K562 (cell line): ENCODE data around the gene ATP5F1D. TPM values are rescaled to one million over a fixed set of nuclear protein-coding genes. Genes with fewer than 3 reads are reported as not detected.
"Not testable (repeated sequence)": the region's sequence is repeated elsewhere in the genome, so short reads cannot be mapped to it uniquely, and the experiment has no call there.

ENCODE experiments used
- ATAC-seq: fragments of 200-7000 bp; cut with Tn5 transposase; 3 replicates; pipeline ENCODE4 v1.9.1; 2020; ENCODE audit warnings: moderate library complexity
- BruUV-seq: library from RNA; stranded (reverse); fragments of 400-500 nt; replicated peaks from 2 replicates; lab custom pipeline; 2021; lab: Mats Ljungman, UMichigan
- CTCF ChIA-PET: fragments of 300-600 bp; formaldehyde crosslinking; extraction: SDS; loops from one replicate; lab custom pipeline; 2021; ENCODE audit warnings: low intra/inter-chr PET ratio; lab: Yijun Ruan, JAX
- POLR2A ChIA-PET: fragments of 300-600, 350-650 bp; sonication (Branson Sonifier 250); formaldehyde crosslinking; extraction: SDS; loops from one replicate; lab custom pipeline; 2021; ENCODE audit warnings: antibody characterized with exemption, inconsistent platforms; lab: Yijun Ruan, JAX
- DNase-seq, 4 experiments: peaks; one replicate each; pipeline versions ENCODE4 v3.0.0 to v3.0.0-alpha.2; 2011 to 2018; ENCODE audit warnings: low spot score in 3 of 4, mixed read lengths in 3 of 4; ENCODE audit errors: extremely low read depth in 1 of 4
- FAIRE-seq: peaks from 2 replicates; lab custom pipeline; 2011; peaks lifted over from hg19 to GRCh38; lab: Jason Lieb, UNC
- H2AFZ ChIP-seq: 2 replicates; pipeline ENCODE4 v1.6.0; 2011; ENCODE audit warnings: low read depth, low read length, control low read depth, inconsistent platforms
- H3K27ac ChIP-seq: fragments of 200-600 bp; 3 replicates; pipeline ENCODE4 v1.8.0; 2011; ENCODE audit warnings: low read depth, mild to moderate bottlenecking, control low read depth, inconsistent platforms, low read length, moderate library complexity, mixed read lengths; ENCODE audit errors: extremely low read depth
- H3K27me3 ChIP-seq, 2 experiments: fragments of 300-600 bp in 1 of 2; 2 replicates in 1 of 2; 3 replicates in 1 of 2; pipeline versions ENCODE4 v1.6.0 to v1.8.0; 2011; ENCODE audit warnings: inconsistent platforms in 2 of 2, low read length in 2 of 2, mild to moderate bottlenecking in 1 of 2, mixed read lengths in 1 of 2, moderate library complexity in 1 of 2; ENCODE audit not compliant: control insufficient read depth in 2 of 2, insufficient read depth in 2 of 2
- H3K36me3 ChIP-seq: fragments of 300-600 bp; 3 replicates; pipeline ENCODE4 v1.8.0; 2011; ENCODE audit warnings: mild to moderate bottlenecking, low read length, inconsistent platforms; ENCODE audit not compliant: control insufficient read depth, insufficient read depth
- H3K4me1 ChIP-seq, 2 experiments: fragments of 200-600 bp in 1 of 2; replicated peaks in 1 of 2; 2 replicates in 1 of 2; 3 replicates in 1 of 2; pipeline versions ENCODE4 v1.5.1 to v1.8.0; 2011; ENCODE audit warnings: inconsistent platforms in 2 of 2, low read length in 2 of 2, mild to moderate bottlenecking in 1 of 2, mixed read lengths in 1 of 2, moderate library complexity in 1 of 2; ENCODE audit not compliant: control insufficient read depth in 2 of 2, insufficient read depth in 2 of 2
- H3K4me2 ChIP-seq: 2 replicates; pipeline ENCODE4 v1.6.1; 2011; ENCODE audit warnings: low read length, control low read depth, inconsistent platforms, mixed read lengths; ENCODE audit not compliant: insufficient read depth
- H3K4me3 ChIP-seq: fragments of 200-600 bp; sonication (generic), shearing (Covaris generic); 2 replicates; pipeline ENCODE4 v1.5.1; 2016; ENCODE audit warnings: control low read depth, inconsistent platforms
- H3K79me2 ChIP-seq: fragments of 200-600 bp; 3 replicates; pipeline ENCODE4 v1.8.0; 2011; ENCODE audit warnings: low read length, inconsistent platforms; ENCODE audit not compliant: control insufficient read depth, insufficient read depth
- H3K9ac ChIP-seq, 2 experiments: 2 replicates each; pipeline versions ENCODE4 v1.6.0 to v1.6.1; 2011; ENCODE audit warnings: low read depth in 2 of 2, low read length in 2 of 2, control low read depth in 1 of 2, inconsistent platforms in 1 of 2, mild to moderate bottlenecking in 1 of 2, mixed read lengths in 1 of 2; ENCODE audit not compliant: insufficient read depth in 1 of 2
- H3K9me1 ChIP-seq: one replicate; pipeline ENCODE4 v1.6.0; 2011; ENCODE audit warnings: inconsistent platforms, mild to moderate bottlenecking, low read length, moderate library complexity; ENCODE audit not compliant: control insufficient read depth, insufficient read depth
- H3K9me3 ChIP-seq: replicated peaks from 2 replicates; pipeline ENCODE4 v1.5.1; 2011; ENCODE audit warnings: low read depth, low read length, inconsistent platforms; ENCODE audit not compliant: control insufficient read depth, insufficient read depth
- H4K20me1 ChIP-seq: replicated peaks from 2 replicates; pipeline ENCODE4 v1.6.1; 2011; ENCODE audit warnings: low read length, inconsistent platforms, mixed read lengths; ENCODE audit not compliant: control insufficient read depth, insufficient read depth
- ATF1 ChIP-seq, 2 experiments: fragments of 450-650 bp in 1 of 2; IDR thresholded peaks; 2 replicates each; pipeline ENCODE4 v1.6.1; 2016; ENCODE audit warnings: missing compliant biosample characterization in 1 of 2, missing genetic modification characterization in 1 of 2
- GTF2A2 ChIP-seq: IDR thresholded peaks from 2 replicates; pipeline ENCODE4 v1.6.1; 2016; ENCODE audit warnings: mild to moderate bottlenecking, missing genetic modification characterization, missing compliant biosample characterization
- IRF2 ChIP-seq: sonication (generic); formaldehyde crosslinking; IDR thresholded peaks from 2 replicates; pipeline ENCODE4 v1.8.1; 2022; ENCODE audit warnings: mild to moderate bottlenecking, missing genetic modification reagents
- MAX ChIP-seq: sonication (generic); formaldehyde crosslinking; IDR thresholded peaks from 2 replicates; pipeline ENCODE4 v1.9.0; 2022; ENCODE audit warnings: mild to moderate bottlenecking, missing genetic modification reagents
- POLR2B ChIP-seq: fragments of 450-650 bp; IDR thresholded peaks from 2 replicates; pipeline ENCODE4 v1.6.1; 2018; ENCODE audit warnings: low read depth; ENCODE audit not compliant: partially characterized antibody
- POLR2G ChIP-seq: fragments of 200-400 bp; formaldehyde crosslinking; IDR thresholded peaks from 2 replicates; pipeline ENCODE4 v1.6.1; 2017; ENCODE audit warnings: low read depth, mild to moderate bottlenecking, antibody characterized with exemption, low read length, moderate library complexity
- RBFOX2 ChIP-seq: fragments of 200-400 bp; formaldehyde crosslinking; IDR thresholded peaks from 2 replicates; pipeline ENCODE4 v1.6.1; 2017; ENCODE audit warnings: low read depth, mild to moderate bottlenecking, low read length, moderate library complexity
- RREB1 ChIP-seq: fragments of 250-450 bp; sonication (Bioruptor Pico); IDR thresholded peaks from 2 replicates; pipeline ENCODE4 v1.4.0; 2020
- WGBS: fragments of 100-300 bp; shearing (Covaris generic); methylation state at CpG from one replicate; pipeline ENCODE4 v1.1.6; 2016; ENCODE audit warnings: low coverage, mixed read lengths; ENCODE audit not compliant: insufficient coverage; ENCODE audit errors: missing lambda C conversion rate; 5-methylcytosine and 5-hydroxymethylcytosine counted together
- in situ Hi-C: fragments of 300-500 bp; cut with MboI; formaldehyde crosslinking; loops from 4 replicates; pipeline ENCODE4 v1.15.0; 2018; ENCODE audit warnings: inconsistent platforms, mixed read lengths
- intact Hi-C: fragments of 100-400 bp; cut with micrococcal nuclease; formaldehyde crosslinking; loops from 2 replicates; pipeline ENCODE4 v1.14.2; 2022
- polyA plus RNA-seq, 8 experiments: library from polyadenylated mRNA; depleted of rRNA in 4 of 8; stranded (reverse) in 5 of 8; unstranded in 3 of 8; fragments of >200 nt; fragmentation: Nextera tagmentation in 2 of 8; fragmentation: Illumina TruSeq in 1 of 8; extraction: Ambion mirVana in 2 of 8; extraction: Trizol in 1 of 8; gene quantifications; 2 replicates each; pipeline versions ENCODE4 v1.2.1 to v1.2.3, GENCODE V29; 2011 to 2014; ENCODE audit warnings: inconsistent platforms in 1 of 8, missing spikeins in 1 of 8
- total RNA-seq, 7 experiments: library from RNA; depleted of rRNA in 6 of 7; stranded (reverse); fragments of >200 nt in 6 of 7; fragmentation: Illumina TruSeq in 2 of 7; extraction: Trizol in 2 of 7; gene quantifications; 2 replicates each; pipeline versions ENCODE4 v1.2.1 to v1.2.3, GENCODE V29; 2011 to 2021; ENCODE audit warnings: low replicate concordance in 1 of 7

Gene ATP5F1D
- total and polyA plus RNA-seq, 9 of the 15 experiments (the other 6 are each of a cell fraction or from before 2014, with no cell fraction given), result 3.9 to 409 (median 36.8) TPM

GRCh38 chr19:1208830-1209229, 32.7 kb upstream of the ATP5F1D start:
- BruUV-seq, H2AFZ ChIP-seq, in situ Hi-C loops, CTCF ChIA-PET, DNase-seq, intact Hi-C loops, ATAC-seq, H3K9me3 ChIP-seq, POLR2A ChIA-PET, FAIRE-seq, H3K27me3 ChIP-seq: not testable (repeated sequence)
- peaks cover 12% of the 10 kb centered on the region for H3K9me1 ChIP-seq
- H3K9ac ChIP-seq, result peak overlapping the region; percentile 81 to 89; a peak in 3 of 4 replicates
- WGBS, result 53% methylated on average over 10 of the region's 10 CpGs
- peak overlapping the region; percentile 91; the same call in 2 of the 3 replicates for H3K27ac ChIP-seq
- peaks cover 36 to 79% of the 10 kb centered on the region in 2 experiments for H3K4me1 ChIP-seq
- TF ChIP-seq POLR2B, result peak; percentile 13
- H3K36me3 ChIP-seq, result peaks cover 51% of the 10 kb centered on the region; the same call in 2 of the 3 replicates
- H4K20me1 ChIP-seq, result peaks cover 41% of the 10 kb centered on the region
- H3K79me2 ChIP-seq, result peaks cover 77% of the 10 kb centered on the region
- H3K4me2 ChIP-seq, result peak overlapping the region; percentile 69
- peak overlapping the region; percentile 27; the same call in 1 of the 2 replicates for H3K4me3 ChIP-seq

GRCh38 chr19:1210227-1210538, 31.4 kb upstream of the ATP5F1D start:
- H3K9me1 ChIP-seq, result peaks cover 21% of the 10 kb centered on the region
- TF ChIP-seq RREB1, result no peak
- TF ChIP-seq GTF2A2, result no peak
- TF ChIP-seq RBFOX2, result peak; percentile 37
- TF ChIP-seq IRF2, result no peak
- TF ChIP-seq ATF1 (CRISPR knock-in tag; IDR thresholded peaks at IDR 0.05), result no peak
- no peak for TF ChIP-seq ATF1 (tag; IDR thresholded peaks at IDR 0.05)
- peak; percentile 60 for TF ChIP-seq POLR2G
- no peak for TF ChIP-seq MAX
- TF ChIP-seq, all 486 proteins: peak for 2
- Histone ChIP-seq H3K9me3 (no peaks in the 10 kb centered on the region), H2AFZ (no peak overlapping the region), H3K4me2 (no peak overlapping the region), H4K20me1 (peaks cover 54% of the 10 kb centered on the region), H3K4me1 (peaks cover 24 to 80% of the 10 kb centered on the region in 2 experiments), H3K79me2 (peaks cover 90% of the 10 kb centered on the region), H3K27me3 (no peaks in the 10 kb centered on the region), H3K36me3 (peaks cover 65% of the 10 kb centered on the region; the same call in 2 of the 3 replicates), H3K4me3 (no peak overlapping the region), H3K9ac (peak overlapping the region in 1 of 2 experiments; percentile 83; a peak in 2 of 4 replicates), H3K27ac (no peak overlapping the region)
- DNase-seq (no peak), ATAC-seq (no peak), FAIRE-seq (no peak)
- in situ Hi-C loops (no loop called here), intact Hi-C loops (no loop called here)
- POLR2A ChIA-PET, result no interaction called here
- no TSS peak for BruUV-seq
- CTCF ChIA-PET, result no interaction called here
- WGBS, result 97% methylated on average over 10 of the region's 13 CpGs
